K562 (cell line): Measurements from ENCODE around the gene TSGA10IP. TPM values are rescaled to one million over a fixed set of nuclear protein-coding genes. Genes with fewer than 3 reads are reported as not detected.

Source experiments
- ARID1B ChIP-seq: fragments of 450-650 bp; IDR thresholded peaks from 2 replicates; pipeline ENCODE4 v1.6.1; 2016; ENCODE audit warnings: antibody characterized with exemption, mild to moderate bottlenecking, inconsistent platforms
- BMI1 ChIP-seq: fragments of 150-350 bp; IDR thresholded peaks from 2 replicates; pipeline ENCODE4 v1.6.1; 2014; ENCODE audit warnings: low read length
- CREM ChIP-seq: IDR thresholded peaks from 2 replicates; pipeline ENCODE4 v1.6.1; 2014; ENCODE audit warnings: antibody characterized with exemption, low read depth
- FOXK1 ChIP-seq: sonication (generic); formaldehyde crosslinking; IDR thresholded peaks from 2 replicates; pipeline ENCODE4 v1.8.0; 2022; ENCODE audit warnings: missing genetic modification reagents, mild to moderate bottlenecking, borderline replicate concordance
- ID3 ChIP-seq, 2 experiments: fragments of 250-450 bp in 1 of 2; fragments of 450-650 bp in 1 of 2; sonication (Bioruptor Pico) in 1 of 2; IDR thresholded peaks; 2 replicates each; pipeline versions ENCODE4 v1.6.1 to v1.8.0; 2016 to 2021; ENCODE audit warnings: mild to moderate bottlenecking in 2 of 2, moderate library complexity in 2 of 2, missing compliant biosample characterization in 1 of 2, missing genetic modification characterization in 1 of 2
- KAT8 ChIP-seq: fragments of 450-650 bp; IDR thresholded peaks from 2 replicates; pipeline ENCODE4 v1.6.1; 2016; ENCODE audit warnings: low read depth, mild to moderate bottlenecking
- MCM2 ChIP-seq: fragments of 450-650 bp; IDR thresholded peaks from 2 replicates; pipeline ENCODE4 v1.6.1; 2017; ENCODE audit warnings: low read depth, mild to moderate bottlenecking
- MLX ChIP-seq, 2 experiments: fragments of 450-650 bp in 1 of 2; sonication (generic) in 1 of 2; formaldehyde crosslinking; conservative IDR thresholded peaks; 2 replicates each; pipeline versions ENCODE4 v1.4.0 to v1.8.1; 2020 to 2022; ENCODE audit warnings: mild to moderate bottlenecking in 1 of 2, missing genetic modification reagents in 1 of 2
- POLR2H ChIP-seq: IDR thresholded peaks from 2 replicates; pipeline ENCODE4 v1.6.1; 2016; ENCODE audit warnings: missing genetic modification characterization, low read depth, mild to moderate bottlenecking, control low read depth, missing compliant biosample characterization, moderate library complexity
- POU5F1 ChIP-seq: fragments of 150-350 bp; IDR thresholded peaks from 2 replicates; pipeline ENCODE4 v1.6.1; 2014; ENCODE audit warnings: borderline replicate concordance, low read length, low read depth, mild to moderate bottlenecking; ENCODE audit not compliant: partially characterized antibody
- SNAPC5 ChIP-seq: fragments of 250-450 bp; sonication (Bioruptor Pico); IDR thresholded peaks from 2 replicates; pipeline ENCODE4 v1.8.0; 2021; ENCODE audit warnings: moderate library complexity, mild to moderate bottlenecking, inconsistent platforms
- TEAD2 ChIP-seq: fragments of 450-650 bp; IDR thresholded peaks from 2 replicates; pipeline ENCODE4 v1.6.1; 2016; ENCODE audit warnings: missing genetic modification characterization, control low read depth, missing compliant biosample characterization
- TEAD4 ChIP-seq, 2 experiments: sonication (generic) in 1 of 2; formaldehyde crosslinking in 1 of 2; IDR thresholded peaks; 2 replicates each; pipeline versions ENCODE4 v1.6.1 to v1.8.0; 2012 to 2022; ENCODE audit warnings: borderline replicate concordance in 1 of 2, inconsistent platforms in 1 of 2, low read length in 1 of 2, mild to moderate bottlenecking in 1 of 2, missing genetic modification reagents in 1 of 2
- TFAP4 ChIP-seq: sonication (generic); formaldehyde crosslinking; IDR thresholded peaks from 2 replicates; pipeline ENCODE4 v1.8.0; 2022; ENCODE audit warnings: missing genetic modification reagents, mild to moderate bottlenecking, moderate library complexity, borderline replicate concordance
- USF2 ChIP-seq: sonication (generic); formaldehyde crosslinking; IDR thresholded peaks from 2 replicates; pipeline ENCODE4 v1.5.0; 2020; ENCODE audit warnings: missing genetic modification reagents
- WHSC1 ChIP-seq: IDR thresholded peaks from one replicate; pipeline ENCODE4 v1.6.1; 2012; ENCODE audit warnings: low read length, control low read depth, inconsistent platforms
- ZBTB11 ChIP-seq, 3 experiments: fragments of 200-800 bp in 1 of 3; fragments of 250-450 bp in 1 of 3; fragments of 450-650 bp in 1 of 3; sonication (Bioruptor Pico) in 1 of 3; sonication (Bioruptor generic) in 1 of 3; formaldehyde crosslinking in 1 of 3; IDR thresholded peaks; 2 replicates each; pipeline versions ENCODE4 v1.6.1 to v1.8.0; 2016 to 2022; ENCODE audit warnings: mild to moderate bottlenecking in 2 of 3, missing genetic modification characterization in 2 of 3, missing compliant biosample characterization in 1 of 3, moderate library complexity in 1 of 3
- ZNF23 ChIP-seq: fragments of 250-450 bp; sonication (Bioruptor Pico); IDR thresholded peaks from 2 replicates; pipeline ENCODE4 v1.4.0; 2020; ENCODE audit warnings: mild to moderate bottlenecking
- ZNF274 ChIP-seq: IDR thresholded peaks from 2 replicates; pipeline ENCODE4 v1.6.1; 2011; ENCODE audit warnings: low read depth, mild to moderate bottlenecking, low read length, moderate library complexity, borderline replicate concordance
- ZNF3 ChIP-seq: fragments of 250-450 bp; sonication (Bioruptor Pico); IDR thresholded peaks from 2 replicates; pipeline ENCODE4 v1.5.0; 2021; ENCODE audit warnings: mild to moderate bottlenecking, moderate library complexity
- ZNF561 ChIP-seq: fragments of 450-650 bp; formaldehyde crosslinking; conservative IDR thresholded peaks from 2 replicates; pipeline ENCODE4 v1.4.0; 2020; ENCODE audit warnings: mild to moderate bottlenecking, moderate library complexity
- ZNF778 ChIP-seq: fragments of 450-650 bp; formaldehyde crosslinking; IDR thresholded peaks from 2 replicates; pipeline ENCODE4 v1.4.0; 2020; ENCODE audit warnings: mild to moderate bottlenecking, moderate library complexity
- polyA plus RNA-seq, 8 experiments: library from polyadenylated mRNA; depleted of rRNA in 4 of 8; stranded (reverse) in 5 of 8; unstranded in 3 of 8; fragments of >200 nt; fragmentation: Nextera tagmentation in 2 of 8; fragmentation: Illumina TruSeq in 1 of 8; extraction: Ambion mirVana in 2 of 8; extraction: Trizol in 1 of 8; gene quantifications; 2 replicates each; pipeline versions ENCODE4 v1.2.1 to v1.2.3, GENCODE V29; 2011 to 2014; ENCODE audit warnings: inconsistent platforms in 1 of 8, missing spikeins in 1 of 8
- total RNA-seq, 7 experiments: library from RNA; depleted of rRNA in 6 of 7; stranded (reverse); fragments of >200 nt in 6 of 7; fragmentation: Illumina TruSeq in 2 of 7; extraction: Trizol in 2 of 7; gene quantifications; 2 replicates each; pipeline versions ENCODE4 v1.2.1 to v1.2.3, GENCODE V29; 2011 to 2021; ENCODE audit warnings: low replicate concordance in 1 of 7

TSGA10IP gene
- total and polyA plus RNA-seq, 9 of the 15 experiments (the other 6 are each of a cell fraction or from before 2014, with no cell fraction given) = not detected

- TF ChIP-seq ZBTB11 (CRISPR knock-in tag; IDR thresholded peaks at IDR 0.05) (peak in 1 of 3 experiments; percentile 50; a peak in 1 of 6 replicates), KAT8 (no peak), MCM2 (no peak), POU5F1 (no peak), TEAD4 (IDR thresholded peaks at IDR 0.05; ENCODE audit: low read length) (peak; percentile 84), TEAD4 (CRISPR knock-in tag; IDR thresholded peaks at IDR 0.05; ENCODE audit: borderline replicate concordance) (no peak), TEAD2 (no peak), USF2 (CRISPR knock-in tag) (no peak), ZNF778 (CRISPR knock-in tag) (no peak), ARID1B (peak; percentile 84), ZNF23 (CRISPR knock-in tag) (no peak), ZNF3 (no peak), FOXK1 (CRISPR knock-in tag) (no peak), ZNF561 (no peak), SNAPC5 (CRISPR knock-in tag) (no peak), ZNF274 (no peak), ID3 (CRISPR knock-in tag; IDR thresholded peaks at IDR 0.05) (no peak), ID3 (tag; IDR thresholded peaks at IDR 0.05) (no peak), BMI1 (no peak), TFAP4 (CRISPR knock-in tag) (no peak), WHSC1 (no peak), MLX (CRISPR knock-in tag; conservative IDR thresholded peaks at IDR 0.05) (no peak), POLR2H (tag) (no peak), CREM (0 out of 2 replicates have a peak, but pooled peaks have one; percentile 9)
Measured at GRCh38 chr11:65934014-65934413, 11.3 kb upstream of the TSGA10IP start (continued).
